ENCODE data around the gene RTCA. TPM values are rescaled to one million over a fixed set of nuclear protein-coding genes. Genes with fewer than 3 reads are reported as not detected.

RTCA gene
- total and polyA plus RNA-seq, 4 donors: 11.2 to 18.9 (median 15.1) TPM

GRCh38 chr1:100332331-100332730 is 66.3 kb downstream of the RTCA start:
- Histone ChIP-seq H3K27me3 (ENCODE audit: control insufficient read depth in 4 of 4, insufficient read depth in 4 of 4, low read length in 3 of 4) (no peaks in the 10 kb centered on the region), H3K4me3 (ENCODE audit: low read depth in 1 of 3, low read length in 3 of 3) (no peak overlapping the region), H3K36me3 (ENCODE audit: control insufficient read depth in 4 of 4, insufficient read depth in 3 of 4, low read depth in 1 of 4, low read length in 3 of 4) (no peaks in the 10 kb centered on the region), H3K27ac (ENCODE audit: low read depth in 1 of 2, low read length in 2 of 2) (no peak overlapping the region), H3K9me3 (ENCODE audit: control insufficient read depth in 4 of 4, low read length in 3 of 4) (no peaks in the 10 kb centered on the region), H3K9ac (ENCODE audit: low read depth in 1 of 2, low read length in 2 of 2) (no peak overlapping the region), H3K4me1 (ENCODE audit: control insufficient read depth in 4 of 4, insufficient read depth in 4 of 4, low read length in 3 of 4) (no peaks in the 10 kb centered on the region)
- WGBS: 94% methylated on average over 9 of the region's 9 CpGs
- TF ChIP-seq RXRA (IDR thresholded peaks at IDR 0.05) (no peak), MAX (IDR thresholded peaks at IDR 0.05) (no peak), EGR1 (IDR thresholded peaks at IDR 0.05; ENCODE audit: low read depth in 2 of 2) (no peak), NR2F2 (IDR thresholded peaks at IDR 0.05) (no peak), SP1 (IDR thresholded peaks at IDR 0.05) (no peak), JUND (IDR thresholded peaks at IDR 0.05) (no peak), HNF4A (conservative IDR thresholded peaks at IDR 0.05) (no peak), HNF4G (IDR thresholded peaks at IDR 0.05) (no peak), FOXA1 (IDR thresholded peaks at IDR 0.05) (no peak), FOXA2 (IDR thresholded peaks at IDR 0.05) (no peak), TAF1 (conservative IDR thresholded peaks at IDR 0.05) (no peak), GABPA (IDR thresholded peaks at IDR 0.05 in 1 of 2, conservative IDR thresholded peaks at IDR 0.05 in 1 of 2) (no peak), YY1 (IDR thresholded peaks at IDR 0.05) (no peak), CTCF (IDR thresholded peaks at IDR 0.05; ENCODE audit: low read depth, low read length, missing input control) (no peak), RAD21 (IDR thresholded peaks at IDR 0.05) (no peak)
- TF ChIP-seq, protein P1, sequence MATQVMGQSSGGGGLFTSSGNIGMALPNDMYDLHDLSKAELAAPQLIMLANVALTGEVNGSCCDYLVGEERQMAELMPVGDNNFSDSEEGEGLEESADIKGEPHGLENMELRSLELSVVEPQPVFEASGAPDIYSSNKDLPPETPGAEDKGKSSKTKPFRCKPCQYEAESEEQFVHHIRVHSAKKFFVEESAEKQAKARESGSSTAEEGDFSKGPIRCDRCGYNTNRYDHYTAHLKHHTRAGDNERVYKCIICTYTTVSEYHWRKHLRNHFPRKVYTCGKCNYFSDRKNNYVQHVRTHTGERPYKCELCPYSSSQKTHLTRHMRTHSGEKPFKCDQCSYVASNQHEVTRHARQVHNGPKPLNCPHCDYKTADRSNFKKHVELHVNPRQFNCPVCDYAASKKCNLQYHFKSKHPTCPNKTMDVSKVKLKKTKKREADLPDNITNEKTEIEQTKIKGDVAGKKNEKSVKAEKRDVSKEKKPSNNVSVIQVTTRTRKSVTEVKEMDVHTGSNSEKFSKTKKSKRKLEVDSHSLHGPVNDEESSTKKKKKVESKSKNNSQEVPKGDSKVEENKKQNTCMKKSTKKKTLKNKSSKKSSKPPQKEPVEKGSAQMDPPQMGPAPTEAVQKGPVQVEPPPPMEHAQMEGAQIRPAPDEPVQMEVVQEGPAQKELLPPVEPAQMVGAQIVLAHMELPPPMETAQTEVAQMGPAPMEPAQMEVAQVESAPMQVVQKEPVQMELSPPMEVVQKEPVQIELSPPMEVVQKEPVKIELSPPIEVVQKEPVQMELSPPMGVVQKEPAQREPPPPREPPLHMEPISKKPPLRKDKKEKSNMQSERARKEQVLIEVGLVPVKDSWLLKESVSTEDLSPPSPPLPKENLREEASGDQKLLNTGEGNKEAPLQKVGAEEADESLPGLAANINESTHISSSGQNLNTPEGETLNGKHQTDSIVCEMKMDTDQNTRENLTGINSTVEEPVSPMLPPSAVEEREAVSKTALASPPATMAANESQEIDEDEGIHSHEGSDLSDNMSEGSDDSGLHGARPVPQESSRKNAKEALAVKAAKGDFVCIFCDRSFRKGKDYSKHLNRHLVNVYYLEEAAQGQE (IDR thresholded peaks at IDR 0.05): no peak
- TF ChIP-seq, protein P2, sequence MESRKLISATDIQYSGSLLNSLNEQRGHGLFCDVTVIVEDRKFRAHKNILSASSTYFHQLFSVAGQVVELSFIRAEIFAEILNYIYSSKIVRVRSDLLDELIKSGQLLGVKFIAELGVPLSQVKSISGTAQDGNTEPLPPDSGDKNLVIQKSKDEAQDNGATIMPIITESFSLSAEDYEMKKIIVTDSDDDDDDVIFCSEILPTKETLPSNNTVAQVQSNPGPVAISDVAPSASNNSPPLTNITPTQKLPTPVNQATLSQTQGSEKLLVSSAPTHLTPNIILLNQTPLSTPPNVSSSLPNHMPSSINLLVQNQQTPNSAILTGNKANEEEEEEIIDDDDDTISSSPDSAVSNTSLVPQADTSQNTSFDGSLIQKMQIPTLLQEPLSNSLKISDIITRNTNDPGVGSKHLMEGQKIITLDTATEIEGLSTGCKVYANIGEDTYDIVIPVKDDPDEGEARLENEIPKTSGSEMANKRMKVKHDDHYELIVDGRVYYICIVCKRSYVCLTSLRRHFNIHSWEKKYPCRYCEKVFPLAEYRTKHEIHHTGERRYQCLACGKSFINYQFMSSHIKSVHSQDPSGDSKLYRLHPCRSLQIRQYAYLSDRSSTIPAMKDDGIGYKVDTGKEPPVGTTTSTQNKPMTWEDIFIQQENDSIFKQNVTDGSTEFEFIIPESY (IDR thresholded peaks at IDR 0.05): no peak
- TF ChIP-seq, protein P3, sequence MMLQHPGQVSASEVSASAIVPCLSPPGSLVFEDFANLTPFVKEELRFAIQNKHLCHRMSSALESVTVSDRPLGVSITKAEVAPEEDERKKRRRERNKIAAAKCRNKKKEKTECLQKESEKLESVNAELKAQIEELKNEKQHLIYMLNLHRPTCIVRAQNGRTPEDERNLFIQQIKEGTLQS (IDR thresholded peaks at IDR 0.05): no peak
- no peak for DNase-seq (ENCODE audit: low spot score)
